HEK293 (cell line): ENCODE data around the gene CCR3.

Experiments
- CTCF ChIA-PET: fragments of 350-600 bp; formaldehyde crosslinking; extraction: SDS; loops from one replicate; lab custom pipeline; 2021; ENCODE audit warnings: antibody characterized with exemption; lab: Yijun Ruan, JAX
- POLR2A ChIA-PET: fragments of 300-600 bp; formaldehyde crosslinking; extraction: SDS; loops from one replicate; lab custom pipeline; 2020; ENCODE audit warnings: antibody characterized with exemption, inconsistent platforms; lab: Yijun Ruan, JAX
- H3K27ac ChIP-seq: fragments of 200-500 bp; sonication (Bioruptor generic); 2 replicates; pipeline ENCODE4 v1.5.1; 2014; ENCODE audit warnings: low read depth, low read length, control low read depth, inconsistent platforms; ENCODE audit errors: extremely low read depth
- H3K36me3 ChIP-seq, 2 experiments: fragments of 200-500 bp in 1 of 2; sonication (Bioruptor generic) in 1 of 2; 1 replicate in 1 of 2; 2 replicates in 1 of 2; pipeline ENCODE4 v1.5.1; 2014 to 2017; ENCODE audit warnings: inconsistent platforms in 2 of 2, low read length in 2 of 2; ENCODE audit not compliant: control insufficient read depth in 2 of 2, insufficient read depth in 1 of 2
- H3K4me1 ChIP-seq: fragments of 200-500 bp; sonication (Bioruptor generic); 2 replicates; pipeline ENCODE4 v1.5.1; 2014; ENCODE audit warnings: mild to moderate bottlenecking, low read length, inconsistent platforms; ENCODE audit not compliant: control insufficient read depth, insufficient read depth
- H3K4me3 ChIP-seq: 2 replicates; pipeline ENCODE4 v1.5.1; 2011; ENCODE audit warnings: low read depth, mild to moderate bottlenecking, control low read depth, low read length, moderate library complexity
- H3K9me3 ChIP-seq: fragments of 200-500 bp; sonication (Bioruptor generic); 2 replicates; pipeline ENCODE4 v1.5.1; 2014; ENCODE audit warnings: low read depth, low read length, inconsistent platforms; ENCODE audit not compliant: control insufficient read depth, insufficient read depth
- HOXA7 ChIP-seq: sonication (generic); formaldehyde crosslinking; IDR thresholded peaks from 2 replicates; pipeline ENCODE4 v1.8.1; 2022; ENCODE audit warnings: missing genetic modification reagents, borderline replicate concordance
- MZF1 ChIP-seq: fragments of 450-650 bp; formaldehyde crosslinking; IDR thresholded peaks from 2 replicates; pipeline ENCODE4 v1.5.1; 2017; ENCODE audit warnings: missing biosample characterization, missing genetic modification characterization, borderline replicate concordance
- OVOL3 ChIP-seq: fragments of 450-650 bp; formaldehyde crosslinking; IDR thresholded peaks from 2 replicates; pipeline ENCODE4 v1.5.1; 2016; ENCODE audit warnings: missing biosample characterization, missing genetic modification characterization
- SETDB1 ChIP-seq: IDR thresholded peaks from one replicate; pipeline ENCODE4 v1.6.1; 2017; ENCODE audit warnings: mild to moderate bottlenecking, low read length, moderate library complexity, mixed read lengths; ENCODE audit not compliant: insufficient read length
- ZFP69B ChIP-seq: fragments of 450-650 bp; formaldehyde crosslinking; IDR thresholded peaks from 2 replicates; pipeline ENCODE4 v1.5.1; 2016; ENCODE audit warnings: missing biosample characterization, missing genetic modification characterization
- ZNF133 ChIP-seq: fragments of 450-650 bp; formaldehyde crosslinking; IDR thresholded peaks from 2 replicates; pipeline ENCODE4 v1.5.1; 2016; ENCODE audit warnings: missing biosample characterization, missing genetic modification characterization
- ZNF174 ChIP-seq: fragments of 450-650 bp; formaldehyde crosslinking; IDR thresholded peaks from 2 replicates; pipeline ENCODE4 v1.5.0; 2017; ENCODE audit warnings: missing biosample characterization, mild to moderate bottlenecking, missing genetic modification characterization
- ZNF302 ChIP-seq: fragments of 450-650 bp; formaldehyde crosslinking; IDR thresholded peaks from 2 replicates; pipeline ENCODE4 v1.5.1; 2016; ENCODE audit warnings: missing biosample characterization, missing genetic modification characterization, low read depth
- ZNF391 ChIP-seq: fragments of 450-650 bp; formaldehyde crosslinking; IDR thresholded peaks from 2 replicates; pipeline ENCODE4 v1.5.1; 2016; ENCODE audit warnings: low read depth, missing biosample characterization, missing genetic modification characterization, borderline replicate concordance
- ZNF623 ChIP-seq: fragments of 450-650 bp; formaldehyde crosslinking; IDR thresholded peaks from 2 replicates; pipeline ENCODE4 v1.5.1; 2016; ENCODE audit warnings: missing biosample characterization, missing genetic modification characterization
- ZNF624 ChIP-seq: fragments of 450-650 bp; formaldehyde crosslinking; IDR thresholded peaks from 2 replicates; pipeline ENCODE4 v1.5.1; 2017; ENCODE audit warnings: missing biosample characterization, missing genetic modification characterization
- ZNF660 ChIP-seq: fragments of 450-650 bp; IDR thresholded peaks from 2 replicates; pipeline ENCODE4 v1.5.1; 2018; ENCODE audit warnings: missing biosample characterization, mild to moderate bottlenecking, missing genetic modification characterization
- ZNF837 ChIP-seq: fragments of 450-650 bp; formaldehyde crosslinking; IDR thresholded peaks from 2 replicates; pipeline ENCODE4 v1.5.1; 2016; ENCODE audit warnings: missing biosample characterization, missing genetic modification characterization
- ZSCAN23 ChIP-seq: fragments of 450-650 bp; formaldehyde crosslinking; IDR thresholded peaks from 2 replicates; pipeline ENCODE4 v1.5.1; 2016; ENCODE audit warnings: missing biosample characterization, missing genetic modification characterization
- TF ChIP-seq, protein P1 (sequence below): fragments of 450-650 bp; formaldehyde crosslinking; IDR thresholded peaks from 2 replicates; pipeline ENCODE4; 2016; ENCODE audit warnings: missing biosample characterization, missing genetic modification characterization
- TF ChIP-seq, protein P2 (sequence below): fragments of 450-650 bp; formaldehyde crosslinking; IDR thresholded peaks from 2 replicates; pipeline ENCODE4 v1.5.1; 2016; ENCODE audit warnings: missing biosample characterization, missing genetic modification characterization
- TF ChIP-seq, protein P3 (sequence below): fragments of 450-650 bp; formaldehyde crosslinking; IDR thresholded peaks from 2 replicates; pipeline ENCODE4 v1.5.0; 2017; ENCODE audit warnings: missing biosample characterization, missing genetic modification characterization, borderline replicate concordance

The CCR3 gene

DNA sequence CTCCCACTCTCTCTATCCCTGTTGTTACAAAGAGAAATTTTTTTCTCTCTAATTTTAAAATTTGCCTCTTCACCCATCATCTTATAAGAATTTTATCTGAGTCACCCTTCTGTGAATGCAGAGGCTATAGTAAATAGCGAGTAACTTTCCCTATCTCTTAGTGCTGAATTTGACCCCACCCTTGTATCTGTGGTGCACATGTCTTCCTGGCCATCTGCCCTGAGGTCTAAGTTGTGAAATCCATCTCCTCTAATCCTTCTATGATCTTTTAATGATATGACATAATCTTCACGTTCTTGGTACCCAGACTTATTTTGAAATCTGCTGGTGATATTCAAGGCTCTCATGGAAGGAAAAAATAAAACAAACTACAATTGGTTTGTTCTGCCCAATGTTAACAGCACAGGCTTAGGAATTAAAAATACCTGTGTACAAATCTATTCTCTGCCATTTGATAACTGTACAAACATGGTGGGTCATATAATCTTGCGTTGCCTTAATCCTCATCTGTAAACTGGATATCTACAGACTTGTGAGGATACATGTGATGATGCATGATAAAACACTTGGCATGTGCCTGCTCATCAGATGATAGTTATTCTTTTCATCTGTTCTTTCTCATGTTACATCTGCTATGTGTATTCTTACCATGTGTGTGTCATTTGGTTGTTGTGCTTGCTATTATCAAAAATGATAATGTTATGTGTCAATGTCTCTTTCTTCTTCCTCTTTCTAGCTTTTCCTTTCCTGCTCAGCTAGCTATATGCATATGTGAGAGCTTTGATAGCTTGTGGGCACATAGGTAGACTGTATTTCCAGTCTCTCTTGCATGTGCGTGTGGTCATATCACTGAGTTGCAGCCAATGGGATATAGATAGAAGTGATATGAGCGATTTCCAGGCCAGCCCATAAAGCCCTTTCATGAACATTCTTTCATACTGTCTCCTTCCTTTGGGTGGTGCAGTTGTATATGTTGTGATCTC, 13.7 kb upstream of the CCR3 start:
- POLR2A ChIA-PET = no interaction called here
- TF ChIP-seq MZF1 (tag by site-specific recombination) (no peak), ZSCAN23 (tag by site-specific recombination) (no peak), ZFP69B (tag by site-specific recombination) (no peak), OVOL3 (tag by site-specific recombination) (no peak), ZNF302 (tag by site-specific recombination) (no peak), ZNF133 (tag by site-specific recombination) (no peak)
- TF ChIP-seq, protein P1, sequence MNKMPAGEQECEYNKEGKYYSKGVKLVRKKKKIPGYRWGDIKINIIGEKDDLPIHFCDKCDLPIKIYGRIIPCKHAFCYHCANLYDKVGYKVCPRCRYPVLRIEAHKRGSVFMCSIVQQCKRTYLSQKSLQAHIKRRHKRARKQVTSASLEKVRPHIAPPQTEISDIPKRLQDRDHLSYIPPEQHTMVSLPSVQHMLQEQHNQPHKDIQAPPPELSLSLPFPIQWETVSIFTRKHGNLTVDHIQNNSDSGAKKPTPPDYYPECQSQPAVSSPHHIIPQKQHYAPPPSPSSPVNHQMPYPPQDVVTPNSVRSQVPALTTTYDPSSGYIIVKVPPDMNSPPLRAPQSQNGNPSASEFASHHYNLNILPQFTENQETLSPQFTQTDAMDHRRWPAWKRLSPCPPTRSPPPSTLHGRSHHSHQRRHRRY (tag by site-specific recombination) = no peak

DNA sequence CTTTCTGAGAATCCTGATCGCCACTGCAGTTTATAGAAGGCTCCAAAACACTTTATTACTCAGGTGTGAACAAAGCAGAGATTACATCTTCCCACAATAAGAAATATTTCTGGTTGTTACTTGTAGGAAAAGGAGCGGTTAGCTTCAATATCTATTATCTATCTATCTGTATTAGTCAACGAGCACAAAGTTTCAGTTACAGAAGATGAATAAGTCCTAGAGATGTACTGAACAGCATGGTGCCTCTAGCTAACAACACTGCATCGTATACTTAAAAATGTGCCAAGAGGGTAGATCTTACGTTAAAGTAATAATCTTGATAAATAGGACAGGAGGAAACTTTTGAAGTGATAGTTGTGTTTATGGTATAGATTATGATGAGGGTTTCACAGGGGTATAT, 10.9 kb upstream of the CCR3 start:
- H3K4me3 ChIP-seq = no peak overlapping the region
- POLR2A ChIA-PET = no interaction called here
- H3K27ac ChIP-seq = no peak overlapping the region
- CTCF ChIA-PET = no interaction called here
- no peaks in the 10 kb centered on the region for H3K36me3 ChIP-seq
- TF ChIP-seq ZNF623 (tag by site-specific recombination) = no peak
- TF ChIP-seq, protein P2, sequence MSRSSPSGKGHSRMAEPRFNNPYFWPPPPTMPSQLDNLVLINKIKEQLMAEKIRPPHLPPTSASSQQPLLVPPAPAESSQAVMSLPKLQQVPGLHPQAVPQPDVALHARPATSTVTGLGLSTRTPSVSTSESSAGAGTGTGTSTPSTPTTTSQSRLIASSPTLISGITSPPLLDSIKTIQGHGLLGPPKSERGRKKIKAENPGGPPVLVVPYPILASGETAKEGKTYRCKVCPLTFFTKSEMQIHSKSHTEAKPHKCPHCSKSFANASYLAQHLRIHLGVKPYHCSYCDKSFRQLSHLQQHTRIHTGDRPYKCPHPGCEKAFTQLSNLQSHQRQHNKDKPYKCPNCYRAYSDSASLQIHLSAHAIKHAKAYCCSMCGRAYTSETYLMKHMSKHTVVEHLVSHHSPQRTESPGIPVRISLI (tag by site-specific recombination) = no peak
- TF ChIP-seq ZNF391 (tag by site-specific recombination) = no peak
- TF ChIP-seq ZNF174 (tag by site-specific recombination) = no peak
- TF ChIP-seq SETDB1 = no peak
- TF ChIP-seq HOXA7 = no peak
- no peak for TF ChIP-seq ZNF624 (tag by site-specific recombination)
- no peak for TF ChIP-seq ZNF837 (tag by site-specific recombination)
- no peak for TF ChIP-seq MZF1 (tag by site-specific recombination)
- TF ChIP-seq, protein P3, sequence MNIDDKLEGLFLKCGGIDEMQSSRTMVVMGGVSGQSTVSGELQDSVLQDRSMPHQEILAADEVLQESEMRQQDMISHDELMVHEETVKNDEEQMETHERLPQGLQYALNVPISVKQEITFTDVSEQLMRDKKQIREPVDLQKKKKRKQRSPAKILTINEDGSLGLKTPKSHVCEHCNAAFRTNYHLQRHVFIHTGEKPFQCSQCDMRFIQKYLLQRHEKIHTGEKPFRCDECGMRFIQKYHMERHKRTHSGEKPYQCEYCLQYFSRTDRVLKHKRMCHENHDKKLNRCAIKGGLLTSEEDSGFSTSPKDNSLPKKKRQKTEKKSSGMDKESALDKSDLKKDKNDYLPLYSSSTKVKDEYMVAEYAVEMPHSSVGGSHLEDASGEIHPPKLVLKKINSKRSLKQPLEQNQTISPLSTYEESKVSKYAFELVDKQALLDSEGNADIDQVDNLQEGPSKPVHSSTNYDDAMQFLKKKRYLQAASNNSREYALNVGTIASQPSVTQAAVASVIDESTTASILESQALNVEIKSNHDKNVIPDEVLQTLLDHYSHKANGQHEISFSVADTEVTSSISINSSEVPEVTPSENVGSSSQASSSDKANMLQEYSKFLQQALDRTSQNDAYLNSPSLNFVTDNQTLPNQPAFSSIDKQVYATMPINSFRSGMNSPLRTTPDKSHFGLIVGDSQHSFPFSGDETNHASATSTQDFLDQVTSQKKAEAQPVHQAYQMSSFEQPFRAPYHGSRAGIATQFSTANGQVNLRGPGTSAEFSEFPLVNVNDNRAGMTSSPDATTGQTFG (tag by site-specific recombination) = no peak
- TF ChIP-seq ZNF660 (tag by site-specific recombination) = no peak
- H3K9me3 ChIP-seq = no peaks in the 10 kb centered on the region
- H3K4me1 ChIP-seq = no peaks in the 10 kb centered on the region

More for the DNA sequence above, 13.7 kb upstream of the CCR3 start:
- Histone ChIP-seq H3K4me3 (no peak overlapping the region), H3K4me1 (no peaks in the 10 kb centered on the region), H3K9me3 (no peaks in the 10 kb centered on the region), H3K27ac (no peak overlapping the region), H3K36me3 (no peaks in the 10 kb centered on the region)
- CTCF ChIA-PET = interaction anchor here (0.6 kb wide), 1 partner anchor 150 kb away, joined by 4 read pairs; no protein-coding TSS in a partner anchor
